Ureter (tissue), 1 donor: ENCODE data around the gene ZSWIM8. TPM values are rescaled to one million over a fixed set of nuclear protein-coding genes. Genes with fewer than 3 reads are reported as not detected.

Source experiments
- DNase-seq: peaks from one replicate; pipeline ENCODE4 v3.0.0-alpha.2; 2020; ENCODE audit warnings: low spot score
- total RNA-seq: library from RNA; stranded (reverse); gene quantifications from one replicate; pipeline ENCODE4 v1.2.4, GENCODE V29; 2023
- donor health status: DM: yes; HTN: yes; CAD: no.

Gene ZSWIM8
- total RNA-seq, 1 donor from 2014 or later: 129 TPM

DNA sequence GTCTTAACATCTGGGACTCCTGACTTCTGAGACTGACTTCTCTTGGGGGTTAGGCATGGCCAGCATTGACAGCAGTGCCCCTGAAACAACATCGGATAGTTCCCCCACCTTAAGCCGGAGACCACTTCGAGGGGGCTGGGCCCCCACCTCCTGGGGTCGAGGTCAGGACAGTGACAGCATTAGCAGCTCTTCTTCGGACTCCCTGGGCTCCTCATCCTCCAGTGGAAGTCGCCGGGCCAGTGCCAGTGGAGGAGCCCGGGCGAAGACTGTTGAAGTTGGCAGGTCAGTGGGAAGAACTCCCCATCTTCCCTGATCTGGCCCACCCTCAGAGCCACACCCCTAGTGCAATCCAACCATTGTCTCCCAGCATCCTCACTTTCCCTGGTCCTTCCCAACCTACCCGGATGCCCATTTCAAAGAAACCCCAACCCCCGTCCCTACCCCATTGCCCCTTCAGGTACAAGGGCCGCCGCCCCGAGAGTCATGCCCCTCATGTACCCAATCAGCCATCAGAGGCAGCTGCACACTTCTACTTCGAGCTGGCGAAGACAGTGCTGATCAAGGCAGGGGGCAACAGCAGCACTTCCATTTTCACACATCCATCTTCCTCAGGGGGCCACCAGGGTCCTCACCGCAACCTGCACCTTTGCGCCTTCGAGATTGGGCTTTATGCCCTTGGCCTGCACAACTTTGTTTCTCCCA, 12.1 kb downstream of the ZSWIM8 start:
- DNase-seq: no peak

DNA sequence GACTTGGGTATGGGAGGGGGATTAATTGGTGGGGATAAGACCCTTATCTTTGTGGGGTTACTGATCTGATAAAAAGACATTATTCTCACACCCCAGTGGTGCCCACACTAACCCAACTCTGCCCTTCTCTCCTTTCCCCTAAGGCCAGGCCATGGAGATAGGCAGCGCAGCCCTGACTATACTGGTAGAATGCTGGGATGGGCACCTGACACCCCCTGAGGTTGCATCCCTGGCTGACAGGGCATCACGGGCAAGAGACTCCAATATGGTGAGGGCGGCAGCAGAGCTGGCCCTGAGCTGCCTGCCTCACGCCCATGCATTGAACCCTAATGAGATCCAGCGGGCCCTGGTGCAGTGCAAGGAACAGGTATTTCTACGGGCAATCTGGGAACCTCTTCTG, 12.7 kb downstream of the ZSWIM8 start:
- DNase-seq: no peak

DNA sequence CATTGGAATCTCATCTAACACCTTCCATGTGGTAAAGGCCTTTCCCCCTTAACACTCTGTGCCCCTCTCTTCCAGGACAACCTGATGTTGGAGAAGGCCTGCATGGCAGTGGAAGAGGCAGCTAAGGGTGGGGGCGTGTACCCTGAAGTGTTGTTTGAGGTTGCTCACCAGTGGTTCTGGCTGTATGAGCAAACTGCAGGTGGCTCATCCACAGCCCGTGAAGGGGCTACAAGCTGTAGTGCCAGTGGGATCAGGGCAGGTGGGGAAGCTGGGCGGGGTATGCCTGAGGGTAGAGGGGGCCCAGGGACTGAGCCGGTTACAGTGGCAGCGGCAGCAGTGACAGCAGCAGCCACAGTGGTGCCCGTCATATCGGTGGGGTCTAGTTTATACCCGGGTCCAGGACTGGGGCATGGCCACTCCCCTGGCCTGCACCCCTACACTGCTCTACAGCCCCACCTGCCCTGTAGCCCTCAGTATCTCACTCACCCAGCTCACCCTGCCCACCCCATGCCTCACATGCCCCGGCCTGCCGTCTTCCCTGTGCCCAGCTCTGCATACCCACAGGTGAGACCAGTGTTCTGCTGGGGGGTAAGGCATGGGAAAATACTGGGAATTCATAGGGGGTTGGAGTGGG, 13.6 kb downstream of the ZSWIM8 start:
- no peak for DNase-seq

DNA sequence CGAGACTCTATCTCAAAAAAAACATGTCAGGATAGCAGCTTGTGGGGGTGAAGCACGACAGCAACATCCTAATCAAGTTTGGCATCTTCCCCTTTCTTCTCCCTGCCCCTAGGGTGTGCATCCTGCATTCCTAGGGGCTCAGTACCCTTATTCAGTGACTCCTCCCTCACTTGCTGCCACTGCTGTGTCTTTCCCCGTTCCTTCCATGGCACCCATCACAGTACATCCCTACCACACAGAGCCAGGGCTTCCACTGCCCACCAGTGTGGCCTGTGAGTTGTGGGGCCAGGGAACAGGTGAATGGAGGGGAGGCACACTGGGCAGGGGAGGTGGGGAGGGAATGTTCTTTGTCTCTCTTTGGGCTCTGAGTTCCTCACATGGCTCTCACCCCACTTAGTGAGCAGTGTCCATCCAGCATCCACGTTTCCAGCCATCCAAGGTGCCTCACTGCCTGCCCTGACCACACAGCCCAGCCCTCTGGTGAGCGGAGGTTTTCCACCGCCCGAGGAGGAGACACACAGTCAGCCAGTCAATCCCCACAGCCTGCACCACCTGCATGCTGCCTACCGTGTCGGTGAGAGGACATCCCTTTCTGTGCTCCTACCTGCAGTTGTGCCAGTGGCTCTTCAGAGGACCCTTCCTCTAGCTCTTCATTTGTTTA, 14.6 kb downstream of the ZSWIM8 start:
- DNase-seq: no peak

DNA sequence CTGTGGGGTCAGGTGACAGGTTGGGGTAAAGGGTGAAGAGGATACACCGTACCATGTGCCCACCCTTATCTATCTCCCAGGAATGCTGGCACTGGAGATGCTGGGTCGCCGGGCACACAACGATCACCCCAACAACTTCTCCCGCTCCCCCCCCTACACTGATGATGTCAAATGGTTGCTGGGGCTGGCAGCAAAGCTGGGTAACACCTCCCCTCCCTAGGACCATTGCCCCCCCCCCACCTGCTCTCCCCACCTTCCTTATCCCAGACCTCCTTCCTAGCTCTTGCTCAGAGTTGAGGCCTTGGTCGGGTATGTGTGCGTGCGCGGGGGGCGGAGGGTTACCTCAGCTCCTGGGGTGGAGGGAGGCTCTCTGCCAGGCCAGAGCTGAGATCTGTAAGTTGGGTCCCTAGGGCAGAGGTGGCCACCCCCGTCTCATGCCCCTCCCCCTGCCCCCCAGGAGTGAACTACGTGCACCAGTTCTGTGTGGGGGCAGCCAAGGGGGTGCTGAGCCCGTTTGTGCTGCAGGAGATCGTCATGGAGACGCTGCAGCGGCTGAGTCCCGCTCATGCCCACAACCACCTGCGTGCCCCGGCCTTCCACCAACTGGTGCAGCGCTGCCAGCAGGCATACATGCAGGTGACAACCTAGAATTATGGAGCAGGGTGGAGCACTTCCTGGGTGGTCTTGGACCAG, 15.3 kb downstream of the ZSWIM8 start:
- DNase-seq: no peak

DNA sequence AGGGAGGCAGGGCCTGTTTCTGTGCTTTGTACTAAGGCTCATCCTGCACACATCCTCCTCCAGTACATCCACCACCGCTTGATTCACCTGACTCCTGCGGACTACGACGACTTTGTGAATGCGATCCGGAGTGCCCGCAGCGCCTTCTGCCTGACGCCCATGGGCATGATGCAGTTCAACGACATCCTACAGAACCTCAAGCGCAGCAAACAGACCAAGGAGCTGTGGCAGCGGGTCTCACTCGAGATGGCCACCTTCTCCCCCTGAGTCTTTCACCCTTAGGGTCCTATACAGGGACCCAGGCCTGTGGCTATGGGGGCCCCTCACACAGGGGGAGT, 15.8 kb downstream of the ZSWIM8 start:
- DNase-seq: no peak

DNA sequence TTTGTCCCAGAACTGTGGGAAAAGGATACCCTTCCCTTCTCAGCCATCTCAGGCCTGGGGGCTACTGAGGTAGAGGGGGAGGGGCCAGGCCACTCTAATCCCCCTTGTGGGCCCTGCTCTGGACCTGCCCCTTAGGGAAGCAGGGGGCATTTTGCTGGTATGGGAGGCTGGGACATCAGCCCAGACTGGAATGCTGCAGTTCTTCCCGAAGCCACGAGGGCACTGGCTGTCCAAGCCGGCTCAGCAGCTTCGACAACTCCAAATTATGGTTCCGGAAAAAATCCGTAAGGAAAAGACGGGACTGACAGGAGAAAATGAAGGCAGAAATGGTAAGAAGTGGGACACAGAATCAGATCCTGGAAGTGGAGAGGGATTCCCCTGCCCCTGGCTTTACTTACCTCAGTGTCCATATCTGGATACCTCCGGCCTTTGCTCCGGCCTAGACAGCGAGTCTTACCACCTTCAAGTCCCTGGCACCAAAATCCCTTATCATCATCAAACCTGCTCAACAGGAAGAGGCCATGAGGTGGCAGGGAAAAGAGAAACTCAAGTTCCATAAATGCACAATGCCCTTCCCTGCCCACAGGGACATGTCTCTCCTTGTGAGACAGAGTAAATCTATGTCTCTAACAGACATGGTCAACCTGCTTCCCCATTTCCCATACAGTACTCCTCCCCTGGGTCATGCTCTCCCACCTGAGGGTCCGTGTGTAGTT, 17.0 kb downstream of the ZSWIM8 start:
- no peak for DNase-seq

DNA sequence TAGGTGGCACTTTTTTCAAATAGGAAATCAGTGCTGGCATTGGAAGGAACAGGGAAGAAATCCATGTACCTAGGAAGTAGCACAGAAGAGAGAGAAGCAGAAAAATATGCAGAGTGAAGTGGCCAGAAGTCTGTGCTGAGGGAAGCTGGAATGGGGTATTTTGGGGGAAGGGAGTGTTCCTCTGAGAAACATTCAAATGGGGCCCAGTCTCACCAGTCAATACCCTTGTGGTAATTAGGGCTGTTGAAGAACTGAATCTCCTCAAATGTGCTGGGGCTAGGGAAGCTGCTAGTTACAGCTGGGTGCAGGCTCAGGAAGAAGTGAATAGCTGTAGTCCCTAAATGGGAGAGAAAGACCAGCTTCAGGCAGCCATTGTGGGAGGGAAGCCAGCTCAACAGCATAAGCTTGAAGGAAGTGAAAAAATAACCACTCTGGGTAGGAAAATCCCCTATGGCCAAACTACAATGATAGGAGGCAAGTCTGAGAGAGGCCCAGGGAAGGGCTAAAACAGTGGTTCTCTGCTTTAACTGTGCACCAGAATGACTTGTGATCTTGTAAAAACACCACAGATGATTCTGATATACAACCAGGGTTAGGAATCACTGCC, 18.4 kb downstream of the ZSWIM8 start:
- no peak for DNase-seq

DNA sequence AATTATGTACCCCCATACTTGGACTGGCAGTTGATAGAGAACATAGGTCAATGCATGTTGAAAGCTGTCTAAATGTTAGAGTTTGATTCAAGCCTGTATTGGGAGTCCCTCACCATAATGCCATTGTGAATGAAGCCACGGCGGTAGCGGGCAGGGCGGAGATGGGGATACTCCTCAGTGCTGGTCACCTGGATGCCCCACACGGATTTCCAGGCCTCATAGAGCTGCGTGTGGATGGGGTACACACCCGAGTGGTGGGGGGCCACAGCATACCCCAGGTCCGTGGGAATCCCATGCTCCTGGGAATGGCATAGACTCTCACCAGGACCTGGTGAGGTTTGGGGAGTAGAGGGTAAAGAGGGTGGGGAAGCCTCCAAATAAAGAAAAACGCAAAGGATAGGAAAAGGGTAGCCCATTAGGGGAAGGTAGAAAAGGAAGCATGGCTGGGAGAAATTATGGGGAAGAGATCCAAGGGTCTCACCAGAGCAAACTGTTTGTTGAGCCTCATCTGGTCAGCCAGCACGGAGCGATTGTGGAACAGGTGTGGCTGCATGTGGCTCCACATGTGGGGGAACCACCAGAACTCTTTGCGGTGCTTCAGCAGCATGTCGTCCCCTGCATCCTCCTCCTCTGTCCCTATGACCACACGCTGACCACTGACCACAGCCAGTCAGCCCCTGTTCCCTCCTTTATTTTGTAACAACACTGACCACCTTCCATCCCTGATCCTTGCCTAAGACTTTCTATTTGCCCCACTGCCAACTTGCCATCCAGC, 21.0 kb downstream of the ZSWIM8 start:
- no peak for DNase-seq

DNA sequence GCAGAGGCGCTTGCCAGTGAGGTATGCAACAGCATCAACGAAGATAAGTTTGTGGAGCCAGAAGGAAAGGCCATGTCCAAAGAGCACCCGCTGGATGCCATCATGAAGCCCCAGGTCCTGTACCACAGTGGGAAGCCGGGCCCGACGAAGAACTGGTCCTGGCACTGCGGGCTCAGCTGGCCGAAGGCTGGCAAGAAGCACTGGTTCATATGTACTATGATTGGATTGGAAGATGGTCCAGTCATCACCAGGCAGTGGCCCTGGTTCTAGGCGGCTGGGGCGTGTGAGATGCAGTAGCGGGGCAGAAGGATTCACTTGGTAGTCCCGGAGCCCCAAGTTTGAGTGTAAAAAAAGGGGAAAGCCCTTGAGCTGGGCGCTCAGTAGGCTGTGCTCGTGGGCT, 22.1 kb downstream of the ZSWIM8 start:
- DNase-seq: no peak

DNA sequence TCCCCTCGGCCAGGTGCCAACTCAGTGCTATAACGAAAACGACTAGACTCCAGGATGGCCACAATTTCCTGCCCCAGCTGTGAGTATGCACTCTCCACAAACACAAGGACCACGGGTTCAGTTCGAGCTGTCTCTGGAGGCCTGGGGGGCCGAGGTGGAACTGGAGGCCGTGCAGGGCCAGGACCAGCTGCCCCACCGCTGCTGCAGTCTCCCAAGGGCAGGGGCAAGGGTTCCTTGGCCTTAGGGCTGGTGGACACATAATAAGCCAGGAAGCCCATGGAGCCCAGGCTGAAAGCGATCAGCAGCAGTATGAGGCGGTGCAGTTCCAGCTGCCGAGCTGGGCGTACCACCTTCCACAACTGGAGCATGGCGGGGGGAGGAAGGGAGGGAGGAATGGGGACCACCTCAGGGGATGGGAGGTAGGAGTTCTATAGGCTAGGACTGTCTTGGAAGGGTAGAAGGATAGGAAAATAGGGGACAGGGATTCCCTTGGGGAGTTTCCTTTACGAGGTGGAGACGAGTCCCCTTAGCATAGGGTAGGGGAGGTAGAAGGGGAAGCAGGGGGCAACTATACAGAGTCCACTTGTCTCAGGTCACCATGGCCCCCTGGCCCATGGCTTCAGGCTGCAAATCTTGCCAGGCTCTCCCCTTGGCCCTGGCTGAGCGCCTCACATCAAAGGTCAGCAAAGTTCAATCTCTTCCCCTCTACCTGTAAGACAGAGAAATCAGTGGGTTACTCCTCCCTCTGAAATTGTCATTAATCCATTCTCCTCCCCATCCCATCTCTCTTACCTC, 22.8 kb downstream of the ZSWIM8 start:
- no peak for DNase-seq

DNA sequence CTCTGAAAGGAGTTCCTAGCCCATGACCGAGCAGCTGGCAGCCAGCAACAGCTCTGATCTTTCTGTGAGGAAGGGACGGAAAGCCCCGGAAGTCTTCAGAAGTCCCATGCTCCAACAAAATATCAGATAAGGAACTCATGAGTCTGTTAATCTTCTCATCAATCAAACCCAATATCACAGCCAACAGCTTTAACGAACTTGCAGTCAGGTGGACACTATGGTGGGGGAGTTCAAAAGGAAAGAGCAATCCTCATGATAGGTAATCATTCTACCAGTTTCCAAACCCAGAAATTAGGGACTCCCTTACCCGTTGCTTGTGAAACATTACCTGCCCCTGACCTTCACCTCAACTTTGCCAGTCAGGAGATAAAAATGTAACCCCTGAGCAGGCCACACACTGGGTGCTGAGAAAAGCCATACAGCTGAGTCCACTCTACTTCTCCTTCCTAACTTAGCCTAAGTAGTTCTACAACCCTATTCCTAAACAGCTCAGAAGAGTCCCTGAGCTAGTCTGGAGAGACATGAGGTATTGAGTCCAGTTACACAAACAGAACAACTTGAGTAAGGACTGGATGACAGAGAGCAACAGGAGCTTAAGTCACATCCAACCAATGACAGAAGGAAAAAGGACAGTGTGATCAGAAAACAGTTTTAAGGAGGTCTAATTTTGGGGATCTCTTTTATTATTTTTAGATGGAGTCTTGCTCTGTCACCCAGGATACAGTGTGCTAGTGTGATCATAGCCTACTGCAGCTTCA, 23.8 kb downstream of the ZSWIM8 start:
- no peak for DNase-seq

DNA sequence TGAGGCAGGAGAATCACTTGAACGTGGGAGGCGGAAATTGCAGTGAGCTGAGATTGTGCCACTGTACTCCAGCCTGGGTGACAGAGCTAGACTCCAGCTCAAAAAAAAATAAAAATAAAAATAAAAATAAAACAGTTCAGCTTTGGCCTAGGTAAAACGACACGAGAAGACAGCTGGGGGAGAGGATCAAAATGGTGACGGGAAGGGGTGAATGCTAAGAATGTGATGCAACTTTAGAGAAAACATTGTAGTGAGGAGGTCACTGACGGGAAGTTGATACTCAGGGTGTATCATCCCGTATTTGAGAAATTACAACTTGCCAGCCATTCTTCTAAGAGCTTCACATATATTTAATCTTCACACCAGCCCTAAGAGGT, 24.9 kb downstream of the ZSWIM8 start:
- DNase-seq: no peak

DNA sequence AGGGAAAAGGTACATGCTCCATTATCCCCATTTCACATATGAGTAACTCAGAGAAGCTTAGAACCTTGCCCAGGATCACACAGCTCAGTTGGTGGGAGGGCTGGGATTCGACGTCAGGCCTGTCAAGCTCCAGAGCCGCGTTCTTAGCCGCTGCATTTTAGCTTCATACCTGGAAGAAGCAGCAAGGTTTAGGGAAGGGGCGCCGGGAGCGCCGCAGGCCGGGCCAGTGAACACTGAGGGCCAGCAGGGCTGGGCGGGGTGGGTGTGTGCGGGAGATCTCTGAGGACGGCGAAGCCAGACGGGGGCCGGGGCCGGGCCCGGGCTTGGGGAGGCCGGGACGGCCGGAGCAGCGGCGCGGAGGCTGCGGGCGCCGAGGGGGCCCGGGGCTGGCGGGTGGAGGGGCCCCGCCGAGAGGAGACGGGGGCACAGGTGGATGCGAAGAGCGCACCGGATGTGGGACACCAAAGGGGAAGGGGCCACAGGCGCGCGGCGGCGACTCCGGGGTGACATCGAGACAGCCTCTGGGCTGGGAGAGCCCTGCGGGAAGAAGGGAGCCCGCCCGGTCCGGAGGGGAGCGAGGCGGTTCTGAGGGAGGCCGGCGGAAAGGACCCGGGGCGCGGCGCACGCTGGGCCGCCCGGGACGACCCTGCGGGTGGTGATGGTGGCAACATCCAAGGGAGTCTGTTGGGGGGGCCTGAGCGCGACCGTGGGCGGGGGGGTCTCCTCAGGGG, 25.5 kb downstream of the ZSWIM8 start:
- DNase-seq: no peak

DNA sequence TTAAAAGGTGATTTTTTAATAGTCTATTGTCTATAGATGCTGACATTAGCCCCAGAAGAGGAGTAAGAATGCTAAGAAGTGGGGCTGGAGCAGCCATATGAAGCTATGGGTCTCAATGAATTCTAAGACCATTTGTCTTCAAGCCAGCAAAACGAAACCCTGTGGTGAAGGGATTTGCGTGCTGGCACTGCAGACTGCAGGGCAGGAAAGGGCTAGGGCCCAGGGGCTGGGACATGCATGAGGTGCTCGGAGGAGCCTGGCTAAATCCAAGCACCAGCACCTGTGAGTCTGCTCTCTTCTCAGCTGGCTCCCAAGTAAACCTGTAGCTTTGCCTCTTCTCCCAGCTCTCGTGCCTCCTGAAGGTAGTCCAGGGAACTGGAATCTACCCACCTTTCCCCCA, 27.3 kb downstream of the ZSWIM8 start:
- DNase-seq: no peak

DNA sequence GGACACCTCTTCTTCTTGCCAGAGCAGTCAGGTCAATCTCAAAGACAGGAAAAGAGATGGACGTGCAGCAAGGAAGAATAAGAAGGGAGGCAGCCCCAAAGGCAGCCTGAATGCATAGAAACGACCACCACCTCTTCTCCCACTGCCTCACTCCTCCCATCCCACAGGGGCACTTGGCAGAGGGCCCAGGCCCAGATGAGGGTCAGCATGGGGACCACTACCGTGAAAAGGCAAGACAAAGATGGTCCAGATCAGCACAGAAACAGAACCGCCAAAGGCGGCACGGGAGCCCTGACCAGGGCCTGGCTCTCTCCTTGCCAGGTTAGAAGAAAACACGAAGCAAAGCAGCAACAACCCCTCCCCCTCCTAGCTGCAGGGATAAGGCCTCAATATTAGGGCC, 27.9 kb downstream of the ZSWIM8 start:
- no peak for DNase-seq

DNA sequence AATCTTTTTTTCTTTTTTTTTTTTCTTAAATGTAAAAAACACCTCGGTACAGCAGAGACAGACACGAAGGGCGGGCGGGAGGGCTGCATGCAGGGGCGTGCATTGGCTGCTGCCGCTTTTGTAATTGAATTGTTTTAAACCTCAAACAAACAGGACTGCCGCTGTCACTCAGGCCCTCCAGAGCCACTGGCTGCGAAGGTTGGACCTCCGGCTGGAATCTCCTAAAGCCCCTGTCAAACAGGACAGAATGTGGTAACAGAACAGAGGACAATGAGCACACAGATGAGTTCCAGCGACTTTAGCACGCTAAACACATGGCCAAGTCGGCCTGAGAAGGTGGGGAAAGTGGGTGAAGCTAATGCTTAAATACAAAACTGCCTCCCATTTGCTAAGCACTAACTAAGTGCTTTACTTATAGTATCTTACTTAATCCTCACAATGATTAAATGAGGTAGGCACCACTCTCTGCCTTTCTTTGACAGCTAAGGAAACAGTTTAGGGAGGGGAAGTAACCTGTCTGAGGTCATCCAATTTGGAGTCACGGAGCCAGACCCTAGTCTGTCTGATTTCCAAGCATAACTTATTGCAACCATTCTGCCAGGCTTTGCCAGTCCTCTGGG, 29.0 kb downstream of the ZSWIM8 start:
- DNase-seq: no peak
